Measurements from ENCODE around the gene ARHGAP19. TPM values are rescaled to one million over a fixed set of nuclear protein-coding genes. Genes with fewer than 3 reads are reported as not detected.

ARHGAP19 gene
- total and polyA plus RNA-seq, 2 of the 8 experiments (the other 6 are each of a cell fraction or from before 2014, with no cell fraction given): 13.3 to 32.1 TPM

DNA sequence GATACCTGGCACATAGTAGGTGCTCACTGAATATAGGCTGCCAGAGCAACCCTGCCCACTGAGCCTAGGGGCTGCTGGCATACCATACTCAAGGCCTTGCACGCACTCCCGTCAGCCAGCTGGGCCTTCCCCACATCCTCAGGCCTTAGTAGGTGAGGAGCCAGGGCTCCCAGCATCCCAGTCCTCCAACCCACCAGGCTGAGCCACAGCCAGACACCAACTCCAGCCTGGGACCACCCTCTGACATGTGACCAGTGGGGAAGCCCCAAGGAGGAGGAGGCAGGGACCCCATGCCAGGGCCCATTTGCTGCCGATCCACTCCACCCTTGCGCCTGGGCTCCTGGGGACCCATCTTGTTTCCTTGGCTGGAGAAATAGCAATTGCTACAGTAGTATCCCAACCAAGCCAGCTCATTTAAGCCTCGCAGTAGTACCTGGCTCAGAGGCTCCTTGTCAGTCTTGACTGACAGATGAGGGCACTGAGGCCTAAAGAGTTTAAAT lies 118.1 kb downstream of the ARHGAP19 start (continued):
- TF ChIP-seq, protein P1, sequence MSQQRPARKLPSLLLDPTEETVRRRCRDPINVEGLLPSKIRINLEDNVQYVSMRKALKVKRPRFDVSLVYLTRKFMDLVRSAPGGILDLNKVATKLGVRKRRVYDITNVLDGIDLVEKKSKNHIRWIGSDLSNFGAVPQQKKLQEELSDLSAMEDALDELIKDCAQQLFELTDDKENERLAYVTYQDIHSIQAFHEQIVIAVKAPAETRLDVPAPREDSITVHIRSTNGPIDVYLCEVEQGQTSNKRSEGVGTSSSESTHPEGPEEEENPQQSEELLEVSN (IDR thresholded peaks at IDR 0.05): no peak
- TF ChIP-seq SIN3A (conservative IDR thresholded peaks at IDR 0.05 in 1 of 2, IDR thresholded peaks at IDR 0.05 in 1 of 2; ENCODE audit: low read depth in 1 of 2, low read length in 2 of 2): no peak
- TF ChIP-seq CBX8 (IDR thresholded peaks at IDR 0.05; ENCODE audit: borderline replicate concordance, low read depth, low read length): no peak
- TF ChIP-seq CBX5 (IDR thresholded peaks at IDR 0.05; ENCODE audit: low read depth, low read length): no peak
- no peak for TF ChIP-seq MAFK (IDR thresholded peaks at IDR 0.05; ENCODE audit: low read depth, low read length)
